ENCODE data around the gene RGL2.
A peak's percentile ranks its signal among the peaks of the same experiment; 100 is the strongest.

Gene RGL2

DNA sequence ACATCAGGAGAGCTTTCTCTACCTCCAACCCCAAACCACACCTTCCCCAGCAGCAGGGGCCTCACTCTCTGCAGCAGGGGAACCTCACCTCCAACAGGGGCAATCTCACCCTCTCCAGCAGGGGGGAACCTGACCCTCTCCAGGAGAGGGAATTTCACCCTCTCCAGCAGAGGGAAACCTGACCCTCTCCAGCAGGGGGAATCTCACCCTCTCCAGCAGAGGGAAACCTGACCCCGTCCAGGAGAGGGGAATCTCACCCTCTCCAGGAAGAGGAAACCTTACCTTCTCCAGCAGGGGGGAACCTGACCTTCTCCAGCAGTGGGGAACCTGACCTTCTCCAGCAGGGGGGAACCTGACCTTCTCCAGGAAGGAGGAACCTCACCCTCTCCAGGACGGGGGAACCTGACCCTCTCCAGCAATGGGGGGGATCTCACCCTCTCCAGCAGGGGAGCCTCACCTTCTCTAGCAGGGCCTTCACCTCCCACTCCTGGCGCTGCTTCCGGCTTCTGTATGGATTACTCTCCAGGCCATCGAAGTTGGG is 18.7 kb downstream of the RGL2 start:
- H3K27me3 ChIP-seq (ENCODE audit: low read depth, low read length) = no peaks in the 10 kb centered on the region
- peaks cover 24% of the 10 kb centered on the region for H3K4me1 ChIP-seq (ENCODE audit: low read length)
- H3K4me2 ChIP-seq (ENCODE audit: low read length) = no peak overlapping the region
- H3K36me3 ChIP-seq (replicated peaks; ENCODE audit: low read depth, low read length) = peaks cover 17% of the 10 kb centered on the region
- no peak for TF ChIP-seq EZH2phosphoT487 (IDR thresholded peaks at IDR 0.05; ENCODE audit: low read depth)
- TF ChIP-seq, protein P1, sequence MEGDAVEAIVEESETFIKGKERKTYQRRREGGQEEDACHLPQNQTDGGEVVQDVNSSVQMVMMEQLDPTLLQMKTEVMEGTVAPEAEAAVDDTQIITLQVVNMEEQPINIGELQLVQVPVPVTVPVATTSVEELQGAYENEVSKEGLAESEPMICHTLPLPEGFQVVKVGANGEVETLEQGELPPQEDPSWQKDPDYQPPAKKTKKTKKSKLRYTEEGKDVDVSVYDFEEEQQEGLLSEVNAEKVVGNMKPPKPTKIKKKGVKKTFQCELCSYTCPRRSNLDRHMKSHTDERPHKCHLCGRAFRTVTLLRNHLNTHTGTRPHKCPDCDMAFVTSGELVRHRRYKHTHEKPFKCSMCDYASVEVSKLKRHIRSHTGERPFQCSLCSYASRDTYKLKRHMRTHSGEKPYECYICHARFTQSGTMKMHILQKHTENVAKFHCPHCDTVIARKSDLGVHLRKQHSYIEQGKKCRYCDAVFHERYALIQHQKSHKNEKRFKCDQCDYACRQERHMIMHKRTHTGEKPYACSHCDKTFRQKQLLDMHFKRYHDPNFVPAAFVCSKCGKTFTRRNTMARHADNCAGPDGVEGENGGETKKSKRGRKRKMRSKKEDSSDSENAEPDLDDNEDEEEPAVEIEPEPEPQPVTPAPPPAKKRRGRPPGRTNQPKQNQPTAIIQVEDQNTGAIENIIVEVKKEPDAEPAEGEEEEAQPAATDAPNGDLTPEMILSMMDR (IDR thresholded peaks at IDR 0.05; ENCODE audit: low read depth, low read length) = peak; percentile 32
- no peak overlapping the region for H3K4me3 ChIP-seq (ENCODE audit: low read length)
- no peak overlapping the region for H3K27ac ChIP-seq (ENCODE audit: low read length)
- H3K79me2 ChIP-seq (ENCODE audit: low read length) = peaks cover 9% of the 10 kb centered on the region
- no peaks in the 10 kb centered on the region for H3K9me3 ChIP-seq (ENCODE audit: insufficient read depth, low read length)
- H3K9ac ChIP-seq (ENCODE audit: low read length) = no peak overlapping the region
- H4K20me1 ChIP-seq (ENCODE audit: insufficient read depth, low read length) = peaks cover 17% of the 10 kb centered on the region
- no peak overlapping the region for H2AFZ ChIP-seq (ENCODE audit: low read depth, low read length)

DNA sequence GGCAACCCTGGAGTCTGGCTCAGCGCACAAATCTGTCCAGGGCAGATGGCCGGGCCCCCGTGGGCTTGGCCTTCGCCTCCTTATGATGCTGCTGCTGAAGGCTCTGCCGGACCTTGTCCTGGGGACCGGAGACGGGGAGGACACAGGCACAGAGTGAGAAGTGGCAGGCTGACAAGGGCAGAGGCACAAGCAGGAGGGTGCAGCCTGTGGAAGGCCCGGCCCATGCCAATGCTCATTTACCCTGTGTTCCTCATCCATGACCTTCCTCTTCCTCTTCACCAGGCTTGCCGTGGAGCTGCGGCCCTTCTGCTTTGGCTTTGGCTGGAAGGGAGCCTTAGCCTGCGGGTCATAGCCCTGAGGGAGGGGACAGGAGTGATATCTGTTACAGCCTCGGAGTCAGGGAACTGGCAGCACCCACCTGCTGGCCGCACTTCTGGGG is 19.5 kb downstream of the RGL2 start:
- no peaks in the 10 kb centered on the region for H3K9me3 ChIP-seq (ENCODE audit: insufficient read depth, low read length)
- H3K4me2 ChIP-seq (ENCODE audit: low read length) = no peak overlapping the region
- peaks cover 24% of the 10 kb centered on the region for H4K20me1 ChIP-seq (ENCODE audit: insufficient read depth, low read length)
- no peak overlapping the region for H3K27ac ChIP-seq (ENCODE audit: low read length)
- no peak overlapping the region for H2AFZ ChIP-seq (ENCODE audit: low read depth, low read length)
- H3K9ac ChIP-seq (ENCODE audit: low read length) = no peak overlapping the region
- peaks cover 25% of the 10 kb centered on the region for H3K36me3 ChIP-seq (replicated peaks; ENCODE audit: low read depth, low read length)
- peaks cover 32% of the 10 kb centered on the region for H3K4me1 ChIP-seq (ENCODE audit: low read length)
- H3K27me3 ChIP-seq (ENCODE audit: low read depth, low read length) = no peaks in the 10 kb centered on the region
- TF ChIP-seq, protein P1 (IDR thresholded peaks at IDR 0.05; ENCODE audit: low read depth, low read length) = no peak
- no peak overlapping the region for H3K4me3 ChIP-seq (ENCODE audit: low read length)
- H3K79me2 ChIP-seq (ENCODE audit: low read length) = peaks cover 16% of the 10 kb centered on the region

DNA sequence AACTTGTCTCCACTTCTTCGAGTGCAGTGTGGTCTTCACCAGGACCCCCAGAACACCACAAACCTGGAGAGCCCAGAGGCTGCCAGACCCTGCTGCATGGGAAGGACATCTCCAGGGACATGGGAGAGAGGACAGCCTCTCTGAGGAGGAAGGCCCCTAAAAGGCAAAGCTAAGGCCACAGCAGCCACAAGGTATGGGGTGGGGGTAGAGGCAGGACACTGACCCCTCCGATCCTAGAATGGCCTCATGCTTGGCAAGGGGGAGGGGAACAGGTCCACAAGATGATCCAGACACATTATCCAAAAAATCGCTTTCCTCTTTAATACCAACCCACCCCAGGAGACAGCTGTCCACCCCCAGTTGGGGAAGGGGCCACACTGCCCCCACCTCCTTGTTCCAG is 19.9 kb downstream of the RGL2 start:
- Histone ChIP-seq H3K36me3 (replicated peaks; ENCODE audit: low read depth, low read length) (peaks cover 29% of the 10 kb centered on the region), H3K4me1 (ENCODE audit: low read length) (peaks cover 37% of the 10 kb centered on the region)

DNA sequence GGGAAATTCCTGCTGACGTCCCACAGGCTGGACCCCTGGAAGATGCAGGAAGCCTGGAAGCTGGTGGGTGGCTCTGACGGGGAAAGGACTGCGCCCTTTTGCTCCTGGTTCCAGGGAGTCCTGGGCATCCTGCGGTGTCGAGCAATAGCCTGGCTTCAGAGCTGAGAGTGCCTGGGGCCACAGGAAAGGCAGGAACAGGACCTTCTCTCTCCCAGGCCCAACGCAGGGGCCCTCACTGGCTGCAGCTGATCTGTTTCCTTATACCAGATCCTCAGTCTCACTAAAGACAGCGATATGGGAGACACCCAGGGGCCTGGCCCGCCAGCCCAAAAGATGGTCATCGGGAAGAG is 20.4 kb downstream of the RGL2 start:
- H3K79me2 ChIP-seq (ENCODE audit: low read length) = peaks cover 25% of the 10 kb centered on the region
- H4K20me1 ChIP-seq (ENCODE audit: insufficient read depth, low read length) = peaks cover 33% of the 10 kb centered on the region
- no peak overlapping the region for H2AFZ ChIP-seq (ENCODE audit: low read depth, low read length)
- no peak overlapping the region for H3K4me3 ChIP-seq (ENCODE audit: low read length)
- H3K4me2 ChIP-seq (ENCODE audit: low read length) = no peak overlapping the region
- peaks cover 41% of the 10 kb centered on the region for H3K4me1 ChIP-seq (ENCODE audit: low read length)
- no peaks in the 10 kb centered on the region for H3K27me3 ChIP-seq (ENCODE audit: low read depth, low read length)
- no peak for TF ChIP-seq EZH2phosphoT487 (IDR thresholded peaks at IDR 0.05; ENCODE audit: low read depth)
- no peak overlapping the region for H3K9ac ChIP-seq (ENCODE audit: low read length)
- peaks cover 34% of the 10 kb centered on the region for H3K36me3 ChIP-seq (replicated peaks; ENCODE audit: low read depth, low read length)
- no peaks in the 10 kb centered on the region for H3K9me3 ChIP-seq (ENCODE audit: insufficient read depth, low read length)
- H3K27ac ChIP-seq (ENCODE audit: low read length) = peak overlapping the region; percentile 89; the same call in 1 of the 2 replicates

More for the DNA sequence above, 19.9 kb downstream of the RGL2 start:
- Histone ChIP-seq H3K27ac (ENCODE audit: low read length) (no peak overlapping the region), H4K20me1 (ENCODE audit: insufficient read depth, low read length) (peaks cover 29% of the 10 kb centered on the region), H2AFZ (ENCODE audit: low read depth, low read length) (no peak overlapping the region), H3K9ac (ENCODE audit: low read length) (no peak overlapping the region), H3K27me3 (ENCODE audit: low read depth, low read length) (no peaks in the 10 kb centered on the region), H3K4me3 (ENCODE audit: low read length) (no peak overlapping the region), H3K79me2 (ENCODE audit: low read length) (peaks cover 21% of the 10 kb centered on the region), H3K9me3 (ENCODE audit: insufficient read depth, low read length) (no peaks in the 10 kb centered on the region), H3K4me2 (ENCODE audit: low read length) (no peak overlapping the region)
- no peak for TF ChIP-seq EZH2phosphoT487 (IDR thresholded peaks at IDR 0.05; ENCODE audit: low read depth)
- TF ChIP-seq, protein P1 (IDR thresholded peaks at IDR 0.05; ENCODE audit: low read depth, low read length) = no peak
